GM12878 (cell line): ENCODE measurements around the gene TP73.

Source experiments
- BCL3 ChIP-seq: IDR thresholded peaks from 2 replicates; pipeline ENCODE4 v1.6.1; 2011; ENCODE audit warnings: borderline replicate concordance, low read depth, mild to moderate bottlenecking, moderate library complexity, low read length; ENCODE audit not compliant: insufficient read depth, poor library complexity, severe bottlenecking
- CBX5 ChIP-seq: sonication (generic); IDR thresholded peaks from 2 replicates; pipeline ENCODE4 v1.6.1; 2016; ENCODE audit warnings: low read depth, moderate library complexity, mild to moderate bottlenecking, inconsistent platforms
- CTCF ChIP-seq, 3 experiments: IDR thresholded peaks in 2 of 3; conservative IDR thresholded peaks in 1 of 3; 2 replicates each; pipeline ENCODE4 v1.5.1; 2011; ENCODE audit warnings: low read depth in 3 of 3, low read length in 3 of 3, mild to moderate bottlenecking in 3 of 3, control low read depth in 2 of 3, moderate library complexity in 2 of 3, inconsistent platforms in 1 of 3, mixed read lengths in 1 of 3; ENCODE audit not compliant: control insufficient read depth in 2 of 3, insufficient read depth in 1 of 3; ENCODE audit errors: extremely low read depth in 1 of 3
- FOXK2 ChIP-seq: fragments of 450-650 bp; IDR thresholded peaks from 2 replicates; pipeline ENCODE4 v1.6.1; 2017; ENCODE audit warnings: mild to moderate bottlenecking, moderate library complexity
- POLR2A ChIP-seq: IDR thresholded peaks from 2 replicates; pipeline ENCODE4 v1.6.1; 2011; ENCODE audit warnings: low read depth, mild to moderate bottlenecking, low read length
- RAD51 ChIP-seq: fragments of 450-650 bp; IDR thresholded peaks from 2 replicates; pipeline ENCODE4 v1.6.1; 2016; ENCODE audit warnings: moderate library complexity, mild to moderate bottlenecking, inconsistent platforms
- TBL1XR1 ChIP-seq: IDR thresholded peaks from 2 replicates; pipeline ENCODE4 v1.6.1; 2012; ENCODE audit warnings: low read depth, low read length, improper control_type of control experiment

- TF ChIP-seq CTCF (IDR thresholded peaks at IDR 0.05 in 2 of 3, conservative IDR thresholded peaks at IDR 0.05 in 1 of 3; ENCODE audit: control insufficient read depth in 2 of 3, extremely low read depth in 1 of 3, insufficient read depth in 1 of 3, low read depth in 3 of 3, low read length in 3 of 3) (no peak), RAD51 (no peak), POLR2A (no peak), CBX5 (no peak), BCL3 (no peak), TBL1XR1 (no peak), FOXK2 (no peak)
Observed at GRCh38 chr1:3747522-3747848, 95.2 kb downstream of the TP73 start.
